ENCODE data around the gene ZNF320.
"Not testable (repeated sequence)": the region's sequence is repeated elsewhere in the genome, so short reads cannot be mapped to it uniquely, and the experiment has no call there.

DNA sequence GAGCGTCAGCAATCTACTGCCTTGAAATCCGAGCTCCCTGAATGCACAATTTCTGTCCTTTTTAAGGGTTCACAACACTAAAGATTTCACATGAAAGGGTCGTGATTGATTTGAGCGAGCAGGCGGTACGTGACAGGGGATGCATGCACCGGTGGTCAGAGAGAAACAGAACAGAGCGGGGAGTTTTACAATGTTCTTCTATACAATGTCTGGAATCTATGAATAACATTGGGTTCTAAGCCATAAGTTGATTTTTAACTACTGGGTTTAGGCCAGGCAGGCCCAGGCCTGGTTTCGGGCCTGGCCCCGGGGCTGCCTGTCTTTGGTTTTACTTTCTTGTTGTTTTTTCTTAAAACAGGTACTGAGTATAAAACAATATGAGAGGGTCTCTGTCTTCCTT, 1.2 kb upstream of the ZNF320 start:
- TF ChIP-seq, protein P1, sequence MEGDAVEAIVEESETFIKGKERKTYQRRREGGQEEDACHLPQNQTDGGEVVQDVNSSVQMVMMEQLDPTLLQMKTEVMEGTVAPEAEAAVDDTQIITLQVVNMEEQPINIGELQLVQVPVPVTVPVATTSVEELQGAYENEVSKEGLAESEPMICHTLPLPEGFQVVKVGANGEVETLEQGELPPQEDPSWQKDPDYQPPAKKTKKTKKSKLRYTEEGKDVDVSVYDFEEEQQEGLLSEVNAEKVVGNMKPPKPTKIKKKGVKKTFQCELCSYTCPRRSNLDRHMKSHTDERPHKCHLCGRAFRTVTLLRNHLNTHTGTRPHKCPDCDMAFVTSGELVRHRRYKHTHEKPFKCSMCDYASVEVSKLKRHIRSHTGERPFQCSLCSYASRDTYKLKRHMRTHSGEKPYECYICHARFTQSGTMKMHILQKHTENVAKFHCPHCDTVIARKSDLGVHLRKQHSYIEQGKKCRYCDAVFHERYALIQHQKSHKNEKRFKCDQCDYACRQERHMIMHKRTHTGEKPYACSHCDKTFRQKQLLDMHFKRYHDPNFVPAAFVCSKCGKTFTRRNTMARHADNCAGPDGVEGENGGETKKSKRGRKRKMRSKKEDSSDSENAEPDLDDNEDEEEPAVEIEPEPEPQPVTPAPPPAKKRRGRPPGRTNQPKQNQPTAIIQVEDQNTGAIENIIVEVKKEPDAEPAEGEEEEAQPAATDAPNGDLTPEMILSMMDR (IDR thresholded peaks at IDR 0.05) = not testable (repeated sequence)
- TF ChIP-seq POLR2A (IDR thresholded peaks at IDR 0.05); EP300 (IDR thresholded peaks at IDR 0.05; ENCODE audit: low read depth): not testable (repeated sequence)
